ENCODE data around the gene GPX4. TPM values are rescaled to one million over a fixed set of nuclear protein-coding genes. Genes with fewer than 3 reads are reported as not detected.

The GPX4 gene
- total and polyA plus RNA-seq, 9 of the 15 experiments (the other 6 are each of a cell fraction or from before 2014, with no cell fraction given): 61.4 to 661 (median 349) TPM

- TF ChIP-seq HDAC6 (IDR thresholded peaks at IDR 0.05; ENCODE audit: low read depth, low read length) (no peak), SMARCE1 (IDR thresholded peaks at IDR 0.05) (no peak), RNF2 (IDR thresholded peaks at IDR 0.05) (no peak), TARDBP (IDR thresholded peaks at IDR 0.05) (no peak), SIN3A (IDR thresholded peaks at IDR 0.05; ENCODE audit: borderline replicate concordance in 2 of 2, control insufficient read depth in 1 of 2, low read depth in 2 of 2, low read length in 2 of 2) (no peak), HLTF (IDR thresholded peaks at IDR 0.05) (peak; percentile 56; the same call in 1 of the 2 replicates), ZNF263 (CRISPR knock-in tag; IDR thresholded peaks at IDR 0.05; ENCODE audit: borderline replicate concordance) (no peak), XRCC3 (IDR thresholded peaks at IDR 0.05) (no peak), SFPQ (IDR thresholded peaks at IDR 0.05; ENCODE audit: low read depth, low read length) (no peak), THAP7 (CRISPR knock-in tag; IDR thresholded peaks at IDR 0.05) (no peak), ZNF778 (CRISPR knock-in tag; IDR thresholded peaks at IDR 0.05) (no peak), TCF3 (CRISPR knock-in tag; IDR thresholded peaks at IDR 0.05) (no peak), USF1 (CRISPR knock-in tag; IDR thresholded peaks at IDR 0.05) (no peak), MGA (IDR thresholded peaks at IDR 0.05) (peak; percentile 65)
Observed at GRCh38 chr19:1103132-1103707, 574 bp upstream of the GPX4 start (continued).
